Measurements from ENCODE around the gene YTHDF1.

DNA sequence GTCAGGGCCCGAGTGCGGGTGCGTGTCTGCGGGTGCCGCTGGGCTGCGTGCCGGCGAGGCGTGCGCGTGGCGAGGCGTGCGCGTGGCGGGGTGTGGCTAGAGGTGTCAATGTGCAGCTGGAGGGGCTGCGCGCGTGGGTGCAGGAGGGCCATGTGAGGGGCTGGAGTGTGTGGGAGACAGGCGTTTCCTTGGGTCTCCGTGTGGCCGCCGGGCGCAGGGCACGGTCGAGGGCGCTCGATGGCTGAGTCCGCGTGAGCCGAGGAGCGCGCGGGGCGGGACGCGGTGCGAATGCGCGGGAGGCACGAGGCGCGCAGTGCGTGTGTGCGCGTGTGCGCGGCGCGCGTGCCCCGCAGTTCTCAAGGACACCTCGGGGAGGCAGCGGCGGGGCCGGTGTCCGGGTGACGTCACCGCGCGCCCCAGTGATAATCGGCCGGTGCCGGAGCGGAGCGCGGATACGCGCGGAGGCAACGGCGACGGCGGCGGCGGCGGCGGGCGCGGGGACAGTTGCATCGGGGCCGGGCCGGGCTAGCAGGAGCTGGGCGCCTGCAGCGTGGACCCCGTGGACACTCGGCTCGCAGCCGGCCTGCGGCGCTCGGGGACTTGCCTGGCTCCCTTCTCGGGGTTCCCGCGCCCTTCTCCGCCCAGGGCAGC lies 38.7 kb downstream of the YTHDF1 start:
- TF ChIP-seq, protein P1, sequence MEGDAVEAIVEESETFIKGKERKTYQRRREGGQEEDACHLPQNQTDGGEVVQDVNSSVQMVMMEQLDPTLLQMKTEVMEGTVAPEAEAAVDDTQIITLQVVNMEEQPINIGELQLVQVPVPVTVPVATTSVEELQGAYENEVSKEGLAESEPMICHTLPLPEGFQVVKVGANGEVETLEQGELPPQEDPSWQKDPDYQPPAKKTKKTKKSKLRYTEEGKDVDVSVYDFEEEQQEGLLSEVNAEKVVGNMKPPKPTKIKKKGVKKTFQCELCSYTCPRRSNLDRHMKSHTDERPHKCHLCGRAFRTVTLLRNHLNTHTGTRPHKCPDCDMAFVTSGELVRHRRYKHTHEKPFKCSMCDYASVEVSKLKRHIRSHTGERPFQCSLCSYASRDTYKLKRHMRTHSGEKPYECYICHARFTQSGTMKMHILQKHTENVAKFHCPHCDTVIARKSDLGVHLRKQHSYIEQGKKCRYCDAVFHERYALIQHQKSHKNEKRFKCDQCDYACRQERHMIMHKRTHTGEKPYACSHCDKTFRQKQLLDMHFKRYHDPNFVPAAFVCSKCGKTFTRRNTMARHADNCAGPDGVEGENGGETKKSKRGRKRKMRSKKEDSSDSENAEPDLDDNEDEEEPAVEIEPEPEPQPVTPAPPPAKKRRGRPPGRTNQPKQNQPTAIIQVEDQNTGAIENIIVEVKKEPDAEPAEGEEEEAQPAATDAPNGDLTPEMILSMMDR (conservative IDR thresholded peaks at IDR 0.05 in 1 of 2, IDR thresholded peaks at IDR 0.05 in 1 of 2; ENCODE audit: low read depth in 1 of 2, low read length in 2 of 2) = no peak
- TF ChIP-seq EZH2 (IDR thresholded peaks at IDR 0.05; ENCODE audit: low read length, missing control alignments) = no peak

Measured in fibroblast of lung (primary cell).